Measurements from ENCODE around the gene MFRP. TPM values are rescaled to one million over a fixed set of nuclear protein-coding genes. Genes with fewer than 3 reads are reported as not detected.

MFRP gene
- total and polyA plus RNA-seq, 9 of the 15 experiments (the other 6 are each of a cell fraction or from before 2014, with no cell fraction given): not detected

GRCh38 chr11:119320776-119321524 lies 25.6 kb downstream of the MFRP start (continued):
- no peak for TF ChIP-seq TSHZ1 (CRISPR knock-in tag; IDR thresholded peaks at IDR 0.05)
- TF ChIP-seq CREB1 (IDR thresholded peaks at IDR 0.05): no peak
- no peak for TF ChIP-seq CREB1 (CRISPR knock-in tag; IDR thresholded peaks at IDR 0.05)
- TF ChIP-seq ID3 (CRISPR knock-in tag; IDR thresholded peaks at IDR 0.05): no peak
- TF ChIP-seq ID3 (tag; IDR thresholded peaks at IDR 0.05): peak; percentile 21; the same call in 1 of the 2 replicates
- TF ChIP-seq SMARCE1 (IDR thresholded peaks at IDR 0.05): no peak
- TF ChIP-seq NCOA1 (IDR thresholded peaks at IDR 0.05; ENCODE audit: low read depth): no peak
- TF ChIP-seq XRCC4 (IDR thresholded peaks at IDR 0.05; ENCODE audit: extremely low read depth, insufficient read depth, insufficient read length): no peak
- 0 out of 2 replicates have a peak, but pooled peaks have one; percentile 35 for TF ChIP-seq ETV5 (CRISPR knock-in tag; IDR thresholded peaks at IDR 0.05; ENCODE audit: low read depth)
- TF ChIP-seq ZEB2 (IDR thresholded peaks at IDR 0.05): no peak
- 0 out of 2 replicates have a peak, but pooled peaks have one; percentile 22 for TF ChIP-seq ZNF431 (CRISPR knock-in tag; IDR thresholded peaks at IDR 0.05)
- no peak; the same call in 1 of the 2 replicates for TF ChIP-seq MTA3 (IDR thresholded peaks at IDR 0.05; ENCODE audit: borderline replicate concordance)
- TF ChIP-seq ZFX (CRISPR knock-in tag; IDR thresholded peaks at IDR 0.05): peak; percentile 94
- TF ChIP-seq MNT (conservative IDR thresholded peaks at IDR 0.05): peak; percentile 31 to 40; a peak in 2 of 4 replicates
- no peak for TF ChIP-seq ZNF239 (CRISPR knock-in tag; IDR thresholded peaks at IDR 0.05)
- TF ChIP-seq ZNF449 (CRISPR knock-in tag; IDR thresholded peaks at IDR 0.05): no peak
- TF ChIP-seq SIRT6 (IDR thresholded peaks at IDR 0.05; ENCODE audit: low read depth, low read length): no peak

All from K562 (cell line).